Stimulated activated CD8-positive, alpha-beta memory T cell treated with anti-CD3 and anti-CD28 coated beads, Interleukin-15, amount 100 ng/mL, for 4 hours (primary cell): ENCODE measurements around the gene MUC5AC.
"Not testable (repeated sequence)": the region's sequence is repeated elsewhere in the genome, so short reads cannot be mapped to it uniquely, and the experiment has no call there.

Experiments
- DNase-seq, 2 donors: peaks; one replicate each; pipeline ENCODE4 v3.0.0-alpha.2; 2020; ENCODE audit warnings: low read depth in 2 of 2

The MUC5AC gene

GRCh38 chr11:1148752-1149180, 9.0 kb upstream of the MUC5AC start:
- DNase-seq: no peak

- DNase-seq: no peak
Measured at GRCh38 chr11:1149545-1149944, 8.2 kb upstream of the MUC5AC start.

DNA sequence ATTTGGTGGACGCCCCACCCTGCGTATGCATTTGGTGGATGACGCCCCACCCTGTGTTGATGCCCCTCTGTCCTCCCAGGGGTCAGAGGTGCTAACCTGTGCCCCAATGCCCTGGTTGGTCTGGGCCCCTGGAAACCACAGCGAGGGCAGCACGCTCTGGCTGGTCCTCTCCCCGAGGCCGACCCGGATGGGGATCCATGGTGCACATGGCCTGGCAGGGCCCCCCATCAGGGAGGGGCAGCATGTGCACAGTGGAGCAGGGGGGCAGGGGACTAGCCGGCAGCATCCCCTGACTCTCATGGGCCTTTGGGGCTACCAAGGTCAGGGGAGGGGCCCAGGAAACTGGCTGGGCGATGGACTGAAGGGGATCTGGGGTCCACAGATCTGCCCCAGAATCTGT, 7.6 kb upstream of the MUC5AC start:
- no peak for DNase-seq

- DNase-seq: no peak
Measured at GRCh38 chr11:1150769-1151365, 6.9 kb upstream of the MUC5AC start.

DNA sequence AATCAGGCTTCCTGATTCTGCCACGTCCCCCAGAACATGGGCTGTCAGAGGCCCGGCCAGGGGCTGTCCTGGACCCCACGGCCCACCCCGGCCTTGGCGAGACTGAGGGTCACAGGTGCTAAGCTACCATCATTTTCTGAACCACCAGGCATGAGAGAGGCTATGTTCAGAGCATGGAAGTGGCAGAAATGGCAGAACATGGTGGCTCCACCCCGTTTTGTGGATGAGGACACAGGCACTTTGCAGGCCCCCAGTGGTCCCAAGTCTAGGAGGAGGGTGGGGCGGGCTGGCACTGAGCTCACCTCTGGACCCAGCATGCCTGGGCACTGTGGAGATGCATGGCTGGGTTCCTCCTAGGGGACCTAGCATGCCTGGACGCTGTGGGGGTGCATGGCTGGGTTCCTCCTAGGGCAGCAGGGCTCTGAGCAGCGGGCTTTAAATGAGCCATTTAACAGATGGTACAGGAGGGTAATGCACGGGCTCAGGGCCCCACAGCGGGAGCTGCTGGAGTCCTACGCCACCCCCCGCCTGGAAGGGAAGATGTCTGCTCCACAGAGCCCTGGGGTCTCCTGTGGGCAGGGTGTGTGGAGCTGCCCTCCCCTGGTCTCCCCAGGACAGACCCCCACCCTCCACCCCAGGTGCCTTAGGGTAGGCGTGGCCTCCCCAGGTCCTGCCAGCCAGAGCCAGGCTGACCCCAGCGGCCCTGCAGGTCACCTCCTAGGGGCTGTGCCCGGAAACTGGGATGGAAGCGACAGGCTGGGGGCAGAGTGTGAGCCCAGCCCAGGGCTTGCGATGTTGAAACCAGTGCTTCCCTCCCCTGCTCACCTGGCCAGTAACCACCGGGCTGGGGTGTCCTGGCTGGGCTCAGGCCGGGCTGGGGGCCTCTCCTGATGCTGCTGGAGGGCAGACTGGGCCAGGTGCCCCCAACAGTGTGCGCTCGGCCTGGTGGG, 6.1 kb upstream of the MUC5AC start:
- no peak for DNase-seq

- DNase-seq: no peak
Measured at GRCh38 chr11:1152316-1153104, 5.2 kb upstream of the MUC5AC start.

DNA sequence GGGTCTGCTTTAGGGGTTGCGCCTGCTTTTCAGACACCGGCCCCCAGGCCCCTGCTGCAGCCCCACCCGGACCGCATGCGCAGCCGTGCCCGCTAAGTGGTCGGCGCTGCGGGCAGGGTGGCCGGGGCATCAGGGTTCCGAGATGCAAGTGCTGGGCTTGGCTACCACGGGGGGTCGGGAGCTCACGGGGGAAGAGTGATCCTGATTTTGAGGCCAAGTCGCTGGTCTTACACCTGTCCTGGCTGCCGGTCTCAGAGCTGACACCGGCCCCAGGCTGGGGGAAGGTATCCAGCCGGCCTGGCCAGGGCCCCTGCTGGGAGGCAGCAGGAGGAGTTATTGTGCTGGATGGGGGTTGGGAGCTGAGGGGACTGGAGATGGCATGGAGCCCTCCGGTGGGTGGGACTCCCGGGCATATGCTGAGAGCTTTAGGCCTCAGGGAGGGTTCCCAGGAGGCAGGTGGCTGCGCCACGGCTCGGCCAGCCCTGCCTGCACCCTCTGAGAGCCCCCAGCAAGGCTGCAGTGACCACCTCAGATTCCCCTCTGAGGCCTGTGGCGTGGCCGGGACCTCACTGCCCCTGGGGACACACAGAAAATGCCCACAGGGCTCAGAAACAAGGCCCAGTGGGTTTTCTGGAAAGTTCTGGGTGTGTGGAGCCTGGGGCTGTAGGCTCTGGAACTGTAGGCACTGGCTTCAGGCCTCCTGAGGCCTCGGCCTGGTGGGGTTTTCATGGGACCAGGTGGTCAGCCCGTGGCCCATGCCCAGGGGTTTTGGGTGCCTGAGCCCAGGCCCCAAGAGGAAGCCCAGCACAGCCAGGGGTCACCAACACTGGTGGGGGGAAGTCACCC, 4.4 kb upstream of the MUC5AC start:
- no peak for DNase-seq

GRCh38 chr11:1153951-1154493, 3.7 kb upstream of the MUC5AC start:
- no peak for DNase-seq

GRCh38 chr11:1154656-1155055, 3.1 kb upstream of the MUC5AC start:
- DNase-seq: not testable (repeated sequence)

GRCh38 chr11:1155274-1155693, 2.5 kb upstream of the MUC5AC start:
- DNase-seq: no peak

- DNase-seq: no peak
Measured at GRCh38 chr11:1156506-1157340, 1.0 kb upstream of the MUC5AC start.

- no peak for DNase-seq
Measured at GRCh38 chr11:1157341-1157644, 460 bp upstream of the MUC5AC start.

GRCh38 chr11:1158681-1159487, 1.1 kb downstream of the MUC5AC start:
- no peak for DNase-seq

GRCh38 chr11:1159488-1160220, 1.9 kb downstream of the MUC5AC start:
- not testable (repeated sequence) for DNase-seq

DNA sequence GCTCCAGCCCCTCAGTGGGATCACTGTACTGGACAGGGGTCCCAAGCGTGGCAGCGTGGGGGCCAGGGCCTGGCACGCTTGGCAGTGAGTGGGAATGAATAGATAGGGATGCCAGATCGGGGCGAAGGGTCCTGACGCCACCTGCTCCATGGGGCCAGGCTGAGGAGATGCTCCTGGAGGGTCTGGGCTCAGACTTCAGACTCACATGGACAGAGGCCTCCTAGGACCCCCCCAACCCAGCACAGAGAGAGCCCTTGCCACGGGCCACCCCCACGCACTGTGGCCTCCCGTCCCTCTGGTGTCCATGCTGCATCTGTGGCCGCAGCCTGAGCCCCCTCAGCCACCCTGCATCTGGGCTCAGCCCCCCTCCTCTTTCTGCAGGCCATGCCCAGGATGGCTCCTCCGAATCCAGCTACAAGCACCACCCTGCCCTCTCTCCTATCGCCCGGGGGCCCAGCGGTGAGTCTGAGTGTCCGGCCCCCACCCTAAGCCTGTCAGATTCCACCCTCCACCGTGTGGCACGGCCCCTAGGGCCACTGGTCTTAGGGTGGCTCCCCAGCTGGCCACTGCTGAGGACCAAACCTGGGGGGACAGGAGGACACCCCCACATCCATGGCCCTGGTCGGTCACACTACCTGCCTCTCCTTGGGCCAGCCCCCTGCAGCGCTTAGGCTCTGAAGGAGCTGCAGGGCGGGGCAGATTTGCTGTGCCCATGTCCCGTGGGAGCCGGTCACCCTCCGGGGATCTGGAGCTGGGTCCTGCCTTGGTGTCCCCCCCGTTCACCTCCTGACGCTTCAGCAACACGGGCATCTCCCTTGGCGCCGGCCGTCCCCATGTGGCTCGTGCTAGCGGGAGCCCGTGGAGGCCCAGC, 2.7 kb downstream of the MUC5AC start:
- DNase-seq: no peak

DNA sequence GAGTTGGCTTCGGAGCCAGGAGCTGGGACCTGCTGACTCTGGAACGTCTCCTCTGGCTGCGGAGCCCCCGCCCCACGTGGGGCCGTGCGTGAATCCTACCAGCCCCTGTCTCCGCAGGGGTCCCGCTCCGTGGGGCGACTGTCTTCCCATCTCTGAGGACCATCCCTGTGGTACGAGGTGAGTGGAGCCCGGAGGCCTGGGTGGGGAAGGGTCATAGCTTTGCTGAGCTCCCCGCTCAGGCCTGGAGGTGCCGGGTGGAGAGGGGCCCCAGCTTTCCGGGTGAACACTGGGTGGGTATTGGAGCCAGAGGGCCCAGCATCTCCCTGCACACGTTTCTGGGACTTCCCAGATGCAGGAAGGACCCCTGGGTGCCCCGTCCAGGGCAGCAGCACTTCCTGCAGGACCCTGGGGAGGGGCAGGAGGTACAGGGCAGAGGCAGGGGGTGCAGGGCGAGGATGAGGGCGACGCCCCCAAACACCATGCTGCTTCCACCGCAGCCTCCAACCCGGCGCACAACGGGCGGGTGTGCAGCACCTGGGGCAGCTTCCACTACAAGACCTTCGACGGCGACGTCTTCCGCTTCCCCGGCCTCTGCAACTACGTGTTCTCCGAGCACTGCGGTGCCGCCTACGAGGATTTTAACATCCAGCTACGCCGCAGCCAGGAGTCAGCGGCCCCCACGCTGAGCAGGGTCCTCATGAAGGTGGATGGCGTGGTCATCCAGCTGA, 3.8 kb downstream of the MUC5AC start:
- DNase-seq: no peak

DNA sequence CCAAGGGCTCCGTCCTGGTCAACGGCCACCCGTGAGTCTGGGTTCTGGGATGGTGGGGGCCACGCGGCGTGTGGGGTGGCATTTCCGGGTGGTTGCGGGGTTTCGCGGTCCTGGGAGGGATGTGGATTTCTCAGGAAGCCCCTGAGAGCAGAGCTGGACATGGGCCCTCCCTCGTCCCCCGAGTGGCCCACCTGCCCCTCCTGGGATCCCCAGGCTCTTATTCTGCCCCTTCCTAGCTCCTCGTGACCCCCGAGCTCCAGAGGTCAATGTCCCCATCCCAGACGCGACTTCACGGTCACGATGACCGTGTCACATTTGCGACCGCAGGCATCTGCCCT, 4.4 kb downstream of the MUC5AC start:
- DNase-seq: no peak
